ENCODE measurements around the gene KRTAP22-2.

KRTAP22-2 gene

DNA sequence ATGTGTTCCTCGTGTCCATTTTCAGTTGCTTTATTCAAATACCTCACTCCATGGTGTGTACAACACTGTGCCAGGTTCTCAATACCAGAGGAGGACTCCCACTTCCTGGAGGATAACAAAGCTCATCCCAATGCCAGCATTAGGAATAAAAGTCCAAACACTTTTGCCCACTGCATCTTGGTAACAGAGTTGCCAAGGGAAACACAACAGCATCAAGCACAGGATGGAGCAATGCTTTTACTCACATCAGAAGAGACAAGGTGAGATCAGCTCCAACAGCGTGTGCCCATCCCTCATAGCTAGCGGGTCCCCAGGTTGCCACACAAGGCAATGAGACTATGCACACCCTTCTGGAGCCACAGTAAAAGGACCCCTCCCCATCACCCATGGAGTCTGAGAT is 33.2 kb upstream of the KRTAP22-2 start:
- H3K4me3 ChIP-seq (ENCODE audit: control insufficient read depth, low read depth, low read length): no peak overlapping the region
- no peak for DNase-seq (ENCODE audit: low read depth)
- TF ChIP-seq, protein P1, sequence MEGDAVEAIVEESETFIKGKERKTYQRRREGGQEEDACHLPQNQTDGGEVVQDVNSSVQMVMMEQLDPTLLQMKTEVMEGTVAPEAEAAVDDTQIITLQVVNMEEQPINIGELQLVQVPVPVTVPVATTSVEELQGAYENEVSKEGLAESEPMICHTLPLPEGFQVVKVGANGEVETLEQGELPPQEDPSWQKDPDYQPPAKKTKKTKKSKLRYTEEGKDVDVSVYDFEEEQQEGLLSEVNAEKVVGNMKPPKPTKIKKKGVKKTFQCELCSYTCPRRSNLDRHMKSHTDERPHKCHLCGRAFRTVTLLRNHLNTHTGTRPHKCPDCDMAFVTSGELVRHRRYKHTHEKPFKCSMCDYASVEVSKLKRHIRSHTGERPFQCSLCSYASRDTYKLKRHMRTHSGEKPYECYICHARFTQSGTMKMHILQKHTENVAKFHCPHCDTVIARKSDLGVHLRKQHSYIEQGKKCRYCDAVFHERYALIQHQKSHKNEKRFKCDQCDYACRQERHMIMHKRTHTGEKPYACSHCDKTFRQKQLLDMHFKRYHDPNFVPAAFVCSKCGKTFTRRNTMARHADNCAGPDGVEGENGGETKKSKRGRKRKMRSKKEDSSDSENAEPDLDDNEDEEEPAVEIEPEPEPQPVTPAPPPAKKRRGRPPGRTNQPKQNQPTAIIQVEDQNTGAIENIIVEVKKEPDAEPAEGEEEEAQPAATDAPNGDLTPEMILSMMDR (conservative IDR thresholded peaks at IDR 0.05; ENCODE audit: control insufficient read depth, insufficient read depth, low read depth, low read length): no peak

DNA sequence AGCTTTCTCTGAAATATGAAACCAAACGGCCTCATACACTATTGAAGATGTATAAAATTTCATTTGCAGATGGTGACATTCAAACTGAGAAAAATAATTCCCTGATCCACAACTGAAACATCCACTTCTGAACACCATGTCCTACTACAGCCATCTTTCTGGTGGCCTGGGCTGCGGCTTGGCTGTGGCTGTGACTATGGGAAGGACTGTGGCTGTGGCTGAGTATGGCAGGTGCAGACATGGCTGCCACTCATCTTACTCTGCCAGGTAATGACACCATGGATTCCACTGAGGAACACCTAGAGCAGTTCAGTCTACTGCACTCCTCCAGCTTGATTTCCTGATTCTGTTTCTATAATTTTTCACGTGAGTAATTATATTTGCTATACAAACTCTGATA is 30.3 kb upstream of the KRTAP22-2 start, which contains the start of gene KRTAP20-4:
TSS of gene KRTAP20-4 (plus strand) at position 106 of the 400 bp plus-strand sequence.
- TF ChIP-seq, protein P1 (conservative IDR thresholded peaks at IDR 0.05; ENCODE audit: control insufficient read depth, insufficient read depth, low read depth, low read length): no peak
- no peak within 1 kb of the TSS for H3K4me3 ChIP-seq (ENCODE audit: control insufficient read depth, low read depth, low read length)
- DNase-seq (ENCODE audit: low read depth): no peak

DNA sequence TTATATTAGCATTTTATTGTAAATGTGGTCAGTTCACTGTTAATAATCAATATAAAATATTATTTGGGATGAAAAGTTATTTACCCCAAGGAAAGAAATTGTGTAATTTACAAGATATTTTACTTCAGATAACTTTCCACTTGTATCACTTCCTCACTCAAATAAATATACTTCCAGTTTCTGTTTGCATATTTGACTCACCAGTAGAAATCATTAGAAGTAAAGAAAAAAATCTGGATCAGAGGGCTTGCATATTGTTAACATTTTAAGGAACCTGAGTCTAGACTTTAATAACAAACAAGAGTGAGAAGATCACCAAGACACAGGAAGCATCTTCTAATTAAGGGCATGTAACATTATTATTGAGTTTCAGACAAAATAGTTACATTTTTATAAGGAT is 29.9 kb upstream of the KRTAP22-2 start:
- no peak overlapping the region for H3K4me3 ChIP-seq (ENCODE audit: control insufficient read depth, low read depth, low read length)
- DNase-seq (ENCODE audit: low read depth): no peak
- TF ChIP-seq, protein P1 (conservative IDR thresholded peaks at IDR 0.05; ENCODE audit: control insufficient read depth, insufficient read depth, low read depth, low read length): no peak

DNA sequence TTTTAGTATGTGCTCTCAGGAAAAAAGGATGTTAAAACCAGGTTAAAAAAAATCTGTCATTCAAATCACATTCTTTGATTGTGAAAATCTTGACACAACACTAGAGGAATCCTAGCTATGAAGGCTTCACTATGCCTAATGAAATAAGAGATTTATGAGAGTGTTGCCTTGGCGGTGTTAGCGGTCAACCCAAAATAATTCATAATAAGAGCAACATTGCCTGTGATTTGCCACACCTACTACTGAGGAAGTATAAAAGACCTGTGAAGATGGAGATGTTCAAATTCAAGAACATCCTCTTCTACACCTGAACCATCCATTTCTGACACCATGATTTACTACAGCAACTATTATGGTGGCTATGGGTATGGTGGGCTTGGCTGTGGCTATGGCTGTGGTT is 25.9 kb upstream of the KRTAP22-2 start, which contains the start of gene KRTAP20-1:
TSS of gene KRTAP20-1 (plus strand) at position 301 of the 400 bp plus-strand sequence. CDS start at position 331, 30 bp downstream.
- DNase-seq (ENCODE audit: low read depth): no peak
- TF ChIP-seq, protein P1 (conservative IDR thresholded peaks at IDR 0.05; ENCODE audit: control insufficient read depth, insufficient read depth, low read depth, low read length): no peak
- no peak within 1 kb of the TSS for H3K4me3 ChIP-seq (ENCODE audit: control insufficient read depth, low read depth, low read length)

DNA sequence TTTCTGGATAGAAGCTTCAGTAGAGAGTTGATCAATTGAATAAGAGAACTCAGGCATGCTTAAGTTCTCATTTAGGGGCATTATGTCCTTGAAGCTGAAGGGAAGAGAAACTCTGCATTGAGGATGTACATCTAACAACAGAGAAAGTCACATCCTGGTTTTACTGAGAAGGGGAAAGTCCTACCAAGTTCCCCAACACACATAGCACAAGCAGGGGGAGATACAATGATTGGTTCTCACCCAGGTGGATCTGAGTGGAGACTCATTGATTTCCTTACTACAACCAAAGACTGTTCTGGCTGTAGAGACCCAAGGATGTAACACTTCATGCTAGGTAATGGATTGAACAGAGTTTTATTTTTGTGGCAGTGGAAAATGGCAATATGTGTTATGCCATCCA is 25.0 kb upstream of the KRTAP22-2 start:
- TF ChIP-seq, protein P1 (conservative IDR thresholded peaks at IDR 0.05; ENCODE audit: control insufficient read depth, insufficient read depth, low read depth, low read length): no peak
- H3K4me3 ChIP-seq (ENCODE audit: control insufficient read depth, low read depth, low read length): no peak overlapping the region
- no peak for DNase-seq (ENCODE audit: low read depth)

DNA sequence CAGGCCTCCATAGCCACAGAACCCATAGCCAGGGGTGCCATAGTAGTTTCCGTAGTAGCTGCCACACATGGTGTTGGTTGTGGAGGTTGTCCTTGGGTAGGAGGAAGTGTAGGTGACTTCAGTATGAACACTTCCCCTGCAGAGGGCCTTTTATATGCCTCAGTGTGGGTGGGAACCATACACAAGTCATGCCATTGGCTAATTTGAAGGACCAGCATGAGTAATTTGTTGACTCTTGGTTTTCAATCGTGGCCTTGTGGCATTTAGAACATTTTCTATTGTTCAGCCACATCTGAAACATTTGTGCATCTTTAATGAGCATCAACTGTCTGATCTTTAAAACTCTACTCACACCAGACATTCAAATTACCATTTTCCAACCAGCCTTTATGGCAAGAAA is 23.6 kb upstream of the KRTAP22-2 start, which contains the start of gene KRTAP6-1:
TSS of gene KRTAP6-1 (minus strand) at position 95 of the 400 bp plus-strand sequence. CDS start at position 69, 26 bp downstream.
- H3K4me3 ChIP-seq (ENCODE audit: control insufficient read depth, low read depth, low read length): no peak within 1 kb of the TSS
- no peak for DNase-seq (ENCODE audit: low read depth)
- TF ChIP-seq, protein P1 (conservative IDR thresholded peaks at IDR 0.05; ENCODE audit: control insufficient read depth, insufficient read depth, low read depth, low read length): no peak

DNA sequence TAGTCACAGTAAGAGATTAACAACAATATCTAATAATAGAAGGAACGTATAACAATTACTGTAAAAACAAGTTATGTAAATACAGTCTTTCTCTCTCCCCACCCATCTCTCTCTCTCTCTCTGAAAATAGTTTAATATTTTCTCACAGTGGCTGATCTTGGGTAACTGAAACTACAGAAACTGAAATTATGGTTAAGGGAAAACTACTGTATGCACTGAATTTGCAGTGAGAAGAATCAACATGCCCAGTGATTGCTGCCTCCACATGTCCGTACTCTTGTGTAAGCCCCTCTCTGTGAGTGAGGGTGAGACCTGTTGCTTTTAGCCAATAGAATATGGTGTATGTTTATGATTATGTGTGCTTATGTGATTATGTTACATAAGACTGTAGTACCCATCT is 21.9 kb upstream of the KRTAP22-2 start:
- TF ChIP-seq, protein P1 (conservative IDR thresholded peaks at IDR 0.05; ENCODE audit: control insufficient read depth, insufficient read depth, low read depth, low read length): no peak
- DNase-seq (ENCODE audit: low read depth): no peak

More for the DNA sequence above, 21.9 kb upstream of the KRTAP22-2 start:
- no peak overlapping the region for H3K4me3 ChIP-seq (ENCODE audit: control insufficient read depth, low read depth, low read length)
